T-helper 17 cell (primary cell): ENCODE measurements around the gene ADORA2B. TPM values are rescaled to one million over a fixed set of nuclear protein-coding genes. Genes with fewer than 3 reads are reported as not detected.

Experiments
- ATAC-seq: fragments of 150-1000 bp; cut with Tn5 transposase; 2 replicates; pipeline ENCODE4 v1.10.0; 2021; ENCODE audit warnings: mild to moderate bottlenecking, moderate library complexity
- DNase-seq, 3 donors: peaks; one replicate each; pipeline versions ENCODE4 v3.0.0 to v3.0.0-alpha.2; 2020 to 2021
- H3K9me3 ChIP-seq: one replicate; pipeline ENCODE4 v1.7.0; 2013; ENCODE audit warnings: low read length, mild to moderate bottlenecking; ENCODE audit not compliant: control insufficient read depth, poor library complexity, severe bottlenecking
- H3K27ac Mint-ChIP-seq: one replicate; pipeline ENCODE4 v1.8.0; 2022; ENCODE audit warnings: mild to moderate bottlenecking, moderate library complexity, mixed read lengths
- H3K27me3 Mint-ChIP-seq: one replicate; pipeline ENCODE4 v1.8.0; 2022; ENCODE audit warnings: mixed read lengths
- H3K36me3 Mint-ChIP-seq: one replicate; pipeline ENCODE4 v1.8.0; 2022; ENCODE audit warnings: low read depth, mixed read lengths
- H3K4me1 Mint-ChIP-seq: one replicate; pipeline ENCODE4 v1.8.0; 2022; ENCODE audit warnings: mild to moderate bottlenecking, mixed read lengths
- H3K4me3 Mint-ChIP-seq: one replicate; pipeline ENCODE4 v1.8.0; 2022; ENCODE audit warnings: mild to moderate bottlenecking, moderate library complexity, mixed read lengths
- total RNA-seq, 4 donors: library from RNA in 2 of 4; stranded (reverse) in 2 of 4; gene quantifications; one replicate each; pipeline ENCODE4 v1.2.3 and lab custom pipeline; 2022 to 2026

The ADORA2B gene
- total RNA-seq, 2 donors from 2014 or later: 0.76 TPM; not detected in 1

DNA sequence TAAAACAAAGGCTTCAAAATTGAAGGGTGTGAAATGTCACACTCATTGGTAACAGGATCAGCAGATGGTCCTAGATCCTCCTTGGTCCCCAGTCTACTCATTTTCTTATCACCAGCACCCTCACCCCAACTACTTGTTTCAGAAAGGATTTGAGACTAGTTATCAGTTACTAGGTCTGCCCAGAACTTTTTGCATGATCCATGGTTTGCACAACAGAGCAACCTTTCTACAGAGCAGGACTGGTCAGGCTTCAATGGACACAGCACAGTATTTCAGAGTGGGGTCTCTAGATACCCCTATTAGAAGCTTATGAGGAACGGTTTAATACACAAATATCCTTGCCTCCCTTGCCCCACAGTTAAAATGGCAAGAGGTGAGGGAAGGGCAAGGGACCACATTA is 80.3 kb downstream of the ADORA2B start:
- Mint-ChIP-seq H3K4me3 (no peak overlapping the region), H3K36me3 (peaks cover 4% of the 10 kb centered on the region), H3K4me1 (peaks cover 27% of the 10 kb centered on the region), H3K27me3 (no peaks in the 10 kb centered on the region), H3K27ac (peak overlapping the region; percentile 37)
- DNase-seq (no peak), ATAC-seq (no peak)
- H3K9me3 ChIP-seq: no peaks in the 10 kb centered on the region

Other genes with a start within 250 kb of the ADORA2B start
- 10 to 100 TPM; 14.9 to 19.6 TPM for gene ZNF286A, start 245.4 kb upstream of the ADORA2B start, total RNA-seq
- not detected for gene TBC1D26, start 212.8 kb upstream of the ADORA2B start, total RNA-seq
- gene ZSWIM7, start 54.6 kb downstream of the ADORA2B start, total RNA-seq: 10 to 100 TPM; 15.4 to 17.5 TPM
- 10 to 100 TPM; 46.9 to 49.0 TPM for gene TTC19, start 54.7 kb downstream of the ADORA2B start, total RNA-seq